HG03442 (cell line): ENCODE measurements around the gene MEGF9.
A peak's percentile ranks its signal among the peaks of the same experiment; 100 is the strongest.
"Not testable (repeated sequence)": the region's sequence is repeated elsewhere in the genome, so short reads cannot be mapped to it uniquely, and the experiment has no call there.

Experiments used
- ATAC-seq: cut with Tn5 transposase; IDR thresholded peaks from one replicate; pipeline ENCODE4 v1.9.1; 2021; ENCODE audit warnings: mild to moderate bottlenecking, moderate library complexity; ENCODE audit not compliant: unreplicated experiment

The MEGF9 gene

GRCh38 chr9:120662513-120662912 lies 51.8 kb downstream of the MEGF9 start:
- no peak for ATAC-seq

GRCh38 chr9:120659676-120660075 lies 54.6 kb downstream of the MEGF9 start:
- ATAC-seq: no peak

- ATAC-seq: no peak
Measured at GRCh38 chr9:120659209-120659608, 55.1 kb downstream of the MEGF9 start.

GRCh38 chr9:120655005-120655622 lies 59.2 kb downstream of the MEGF9 start:
- ATAC-seq: peak; percentile 72

GRCh38 chr9:120654272-120654671 lies 60.0 kb downstream of the MEGF9 start:
- ATAC-seq: no peak

GRCh38 chr9:120653762-120654161 lies 60.5 kb downstream of the MEGF9 start:
- ATAC-seq: no peak

- ATAC-seq: no peak
Measured at GRCh38 chr9:120652934-120653333, 61.3 kb downstream of the MEGF9 start.

GRCh38 chr9:120650352-120650751 lies 63.9 kb downstream of the MEGF9 start:
- ATAC-seq: no peak

GRCh38 chr9:120648581-120649197 lies 65.6 kb downstream of the MEGF9 start:
- no peak for ATAC-seq

- ATAC-seq: no peak
Measured at GRCh38 chr9:120646948-120647347, 67.3 kb downstream of the MEGF9 start.

GRCh38 chr9:120645760-120646159 lies 68.5 kb downstream of the MEGF9 start:
- ATAC-seq: no peak

GRCh38 chr9:120643061-120643460 lies 71.2 kb downstream of the MEGF9 start:
- ATAC-seq: no peak

GRCh38 chr9:120642129-120642770 lies 72.0 kb downstream of the MEGF9 start:
- ATAC-seq: no peak

- not testable (repeated sequence) for ATAC-seq
Measured at GRCh38 chr9:120640874-120641273, 73.4 kb downstream of the MEGF9 start.

- no peak for ATAC-seq
Measured at GRCh38 chr9:120640380-120640779, 73.9 kb downstream of the MEGF9 start.

GRCh38 chr9:120637919-120638318 lies 76.4 kb downstream of the MEGF9 start:
- no peak for ATAC-seq

GRCh38 chr9:120636194-120636957 lies 77.9 kb downstream of the MEGF9 start:
- no peak for ATAC-seq

- ATAC-seq: no peak
Measured at GRCh38 chr9:120635011-120635410, 79.3 kb downstream of the MEGF9 start.

GRCh38 chr9:120630333-120630732 lies 83.9 kb downstream of the MEGF9 start:
- no peak for ATAC-seq

GRCh38 chr9:120628925-120629497 lies 85.3 kb downstream of the MEGF9 start:
- ATAC-seq: not testable (repeated sequence)

- no peak for ATAC-seq
Measured at GRCh38 chr9:120628207-120628924, 85.9 kb downstream of the MEGF9 start.
